OCI-LY3 (cell line): ENCODE measurements around the gene HSPB9.
A peak's percentile ranks its signal among the peaks of the same experiment; 100 is the strongest.

Source experiments
- H2AFZ ChIP-seq: fragments of 200-600, 300-600 bp; shearing (Covaris generic); 2 replicates; pipeline ENCODE4 v1.6.0; 2014; ENCODE audit warnings: antibody characterized with exemption, low read depth, low read length
- H3K27ac ChIP-seq: fragments of 200-600, 300-600 bp; sonication (generic); 2 replicates; pipeline ENCODE4 v1.5.1; 2014; ENCODE audit warnings: mild to moderate bottlenecking, low read length, moderate library complexity, mixed read lengths
- H3K27me3 ChIP-seq: fragments of 200-600, 300-600 bp; sonication (generic); 2 replicates; pipeline ENCODE4 v1.6.1; 2014; ENCODE audit warnings: low read depth, low read length, mixed read lengths
- H3K36me3 ChIP-seq: fragments of 200-600, 300-600 bp; sonication (generic); replicated peaks from 2 replicates; pipeline ENCODE3; 2014; ENCODE audit warnings: low read depth, low read length, mixed read lengths
- H3K4me1 ChIP-seq: fragments of 300-600, 200-600 bp; sonication (generic); 2 replicates; pipeline ENCODE4 v1.6.1; 2014; ENCODE audit warnings: low read length, mixed read lengths
- H3K4me2 ChIP-seq: fragments of 200-600, 300-600 bp; sonication (generic); 2 replicates; pipeline ENCODE4 v1.6.1; 2014; ENCODE audit warnings: low read length, mixed read lengths
- H3K4me3 ChIP-seq: fragments of 300-600, 200-600 bp; sonication (generic); 2 replicates; pipeline ENCODE4 v1.5.1; 2014; ENCODE audit warnings: antibody characterized with exemption, mild to moderate bottlenecking, low read length, moderate library complexity
- H3K79me2 ChIP-seq: fragments of 300-600, 200-600 bp; shearing (Covaris generic); 2 replicates; pipeline ENCODE4 v1.6.1; 2014; ENCODE audit warnings: mild to moderate bottlenecking, low read length, mixed read lengths
- H3K9ac ChIP-seq: fragments of 300-600, 200-600 bp; shearing (Covaris generic); 2 replicates; pipeline ENCODE4 v1.6.0; 2014; ENCODE audit warnings: mild to moderate bottlenecking, low read length, moderate library complexity
- H3K9me3 ChIP-seq: fragments of 200-600, 300-600 bp; shearing (Covaris generic); 2 replicates; pipeline ENCODE4 v1.6.1; 2014; ENCODE audit warnings: low read length, mixed read lengths; ENCODE audit not compliant: insufficient read depth
- H4K20me1 ChIP-seq: fragments of 200-600, 300-600 bp; sonication (generic); 2 replicates; pipeline ENCODE4 v1.6.1; 2016; ENCODE audit warnings: low read length, mixed read lengths; ENCODE audit not compliant: insufficient read depth
- CTCF ChIP-seq: fragments of 200-600, 300-600 bp; sonication (generic); IDR thresholded peaks from 2 replicates; pipeline ENCODE4 v1.5.1; 2014; ENCODE audit warnings: antibody characterized with exemption, low read length, low read depth
- EZH2phosphoT487 ChIP-seq: fragments of 200-600 bp; shearing (Covaris generic); IDR thresholded peaks from 2 replicates; pipeline ENCODE4 v1.6.1; 2018; ENCODE audit warnings: antibody characterized with exemption, mixed run types, low read depth

HSPB9 gene

DNA sequence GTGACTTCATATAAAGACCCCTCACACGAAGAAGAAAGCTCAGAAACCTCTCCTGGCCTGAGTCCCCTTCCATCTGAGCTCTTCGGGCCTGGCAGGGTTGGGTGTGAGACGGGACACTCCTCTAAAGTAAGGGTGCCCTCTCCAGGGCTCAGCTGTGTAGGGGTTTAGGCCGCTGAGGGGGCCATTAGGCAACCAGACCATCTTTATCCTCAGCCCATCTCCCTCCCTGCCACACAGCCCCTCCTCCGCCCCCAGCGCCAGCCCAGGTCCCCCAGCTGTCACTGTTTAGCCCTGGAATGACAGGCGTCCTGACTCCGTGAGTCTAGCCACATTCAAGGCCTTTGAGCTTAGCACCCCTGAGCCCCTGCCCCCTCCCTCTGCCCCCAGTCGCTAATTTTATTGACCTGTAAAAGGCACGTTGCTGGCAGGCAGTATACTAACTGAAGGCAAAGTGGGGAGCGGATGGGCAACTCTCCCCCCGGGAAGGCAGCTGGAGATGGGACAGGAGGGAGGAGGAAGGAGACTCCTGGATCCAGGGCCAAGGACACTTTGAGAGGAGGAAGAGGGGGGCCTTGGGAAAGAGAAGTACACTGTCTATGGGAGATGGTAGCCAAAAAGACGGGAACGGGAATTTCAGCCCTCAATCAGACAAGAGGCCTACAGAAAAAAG, 23.7 kb upstream of the HSPB9 start:
- Histone ChIP-seq H3K79me2 (peaks cover 44% of the 10 kb centered on the region), H3K27me3 (no peaks in the 10 kb centered on the region), H3K9me3 (no peaks in the 10 kb centered on the region), H3K4me3 (peak overlapping the region; percentile 97), H3K4me2 (peak overlapping the region; percentile 97), H4K20me1 (peaks cover 28% of the 10 kb centered on the region), H3K27ac (peak overlapping the region; percentile 97), H3K9ac (peak overlapping the region; percentile 65), H3K4me1 (peaks cover 48% of the 10 kb centered on the region), H3K36me3 (peaks cover 30% of the 10 kb centered on the region), H2AFZ (no peak overlapping the region; the same call in 1 of the 2 replicates)
- TF ChIP-seq EZH2phosphoT487 (no peak), CTCF (peak; percentile 26; the same call in 1 of the 2 replicates)

- TF ChIP-seq EZH2phosphoT487 (no peak), CTCF (peak; percentile 95)
- peak overlapping the region; percentile 63 for H3K4me2 ChIP-seq
- 0 out of 2 replicates have a peak, but pooled peaks cover under 1% of the 10 kb centered on the region for H4K20me1 ChIP-seq
- H3K27me3 ChIP-seq: no peaks in the 10 kb centered on the region
- no peak overlapping the region for H3K27ac ChIP-seq
- H2AFZ ChIP-seq: no peak overlapping the region
- no peak overlapping the region; the same call in 1 of the 2 replicates for H3K9ac ChIP-seq
- H3K36me3 ChIP-seq: peaks cover 8% of the 10 kb centered on the region
- peak overlapping the region; percentile 38 for H3K4me3 ChIP-seq
- H3K79me2 ChIP-seq: peaks cover 15% of the 10 kb centered on the region
- H3K4me1 ChIP-seq: peaks cover 21% of the 10 kb centered on the region
- H3K9me3 ChIP-seq: no peaks in the 10 kb centered on the region
Observed at GRCh38 chr17:42101513-42102292, 20.9 kb upstream of the HSPB9 start.

DNA sequence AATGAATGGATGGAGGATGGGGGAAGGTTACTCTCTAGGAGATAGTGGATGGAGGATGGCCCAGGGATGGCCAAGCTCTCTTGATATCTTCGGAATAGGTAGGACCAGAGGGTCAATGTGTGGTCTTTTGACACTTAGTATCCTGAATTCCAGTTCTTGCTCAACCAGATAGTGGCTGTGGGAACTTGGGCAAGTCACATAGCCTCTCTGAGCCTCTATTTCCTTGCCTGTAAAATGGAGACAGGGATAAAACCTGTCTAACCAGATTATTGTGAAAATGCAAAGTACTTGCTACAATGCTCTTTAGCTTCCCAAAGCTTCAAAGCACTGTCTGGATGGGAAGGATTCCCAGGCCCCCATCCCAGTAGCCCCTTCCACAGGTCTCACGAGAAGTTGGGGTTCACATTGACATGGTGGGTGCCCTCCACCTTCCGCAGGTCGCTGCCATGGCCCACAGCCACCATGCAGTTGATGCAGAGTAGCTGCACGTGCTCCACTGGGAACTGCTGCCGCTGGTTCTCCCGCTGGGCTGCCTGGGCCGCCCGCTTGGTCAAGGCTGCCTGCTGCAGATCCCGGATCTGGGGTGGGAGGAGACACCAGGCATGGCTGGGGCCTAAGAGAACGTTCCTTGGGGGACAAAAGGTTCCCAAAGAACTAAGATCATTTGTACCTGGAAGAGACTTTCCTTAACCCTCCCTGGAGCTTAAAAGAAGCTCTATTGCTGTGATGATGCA, 19.2 kb upstream of the HSPB9 start:
- no peak overlapping the region for H3K9ac ChIP-seq
- no peak overlapping the region for H2AFZ ChIP-seq
- no peaks in the 10 kb centered on the region for H4K20me1 ChIP-seq
- no peaks in the 10 kb centered on the region for H3K79me2 ChIP-seq
- no peak overlapping the region for H3K27ac ChIP-seq
- no peak overlapping the region for H3K4me2 ChIP-seq
- TF ChIP-seq CTCF (no peak), EZH2phosphoT487 (no peak)
- H3K27me3 ChIP-seq: no peaks in the 10 kb centered on the region
- no peak overlapping the region for H3K4me3 ChIP-seq
- H3K4me1 ChIP-seq: peaks cover 24% of the 10 kb centered on the region
- no peaks in the 10 kb centered on the region for H3K36me3 ChIP-seq
- no peaks in the 10 kb centered on the region for H3K9me3 ChIP-seq

- no peaks in the 10 kb centered on the region for H3K79me2 ChIP-seq
- no peak overlapping the region for H3K4me3 ChIP-seq
- H4K20me1 ChIP-seq: no peaks in the 10 kb centered on the region
- no peak overlapping the region for H3K9ac ChIP-seq
- no peaks in the 10 kb centered on the region for H3K9me3 ChIP-seq
- no peak overlapping the region for H3K4me2 ChIP-seq
- no peaks in the 10 kb centered on the region for H3K36me3 ChIP-seq
- H3K27ac ChIP-seq: no peak overlapping the region
- H2AFZ ChIP-seq: no peak overlapping the region
- peaks cover 16% of the 10 kb centered on the region for H3K4me1 ChIP-seq
- TF ChIP-seq EZH2phosphoT487: no peak
- no peak for TF ChIP-seq CTCF
- H3K27me3 ChIP-seq: no peaks in the 10 kb centered on the region
Observed at GRCh38 chr17:42104264-42104663, 18.3 kb upstream of the HSPB9 start.
